ENCODE results near the gene MSTO1. TPM values are rescaled to one million over a fixed set of nuclear protein-coding genes. Genes with fewer than 3 reads are reported as not detected.

The MSTO1 gene
- total RNA-seq, 5 donors from 2014 or later (not counting 1 experiment from before 2014, with no cell fraction given), result 47.6 to 96.2 (median 92.9) TPM

- H3K4me3 Mint-ChIP-seq, result no peak overlapping the region
- 100% methylated on average over 1 of the region's 2 CpGs for WGBS (ENCODE audit: insufficient coverage)
- DNase-seq, result no peak
- peaks cover 0 to 6% of the 10 kb centered on the region in 2 donors for H3K27me3 Mint-ChIP-seq
- no peak overlapping the region for H3K27ac Mint-ChIP-seq
- H3K27me3 ChIP-seq (replicated peaks in 1 of 2; ENCODE audit: control insufficient read depth in 2 of 2, extremely low read depth in 1 of 2, insufficient read depth in 2 of 2, low read length in 1 of 2), result no peaks in the 10 kb centered on the region
- ChIA-PET CTCF (no interaction called here), POLR2A (no interaction called here)
- H3K36me3 ChIP-seq (ENCODE audit: control insufficient read depth in 2 of 2, extremely low read depth in 1 of 2, insufficient read depth in 1 of 2, low read length in 1 of 2), result no peaks in the 10 kb centered on the region
- H3K36me3 Mint-ChIP-seq, result peaks cover 11% of the 10 kb centered on the region
- peaks cover 0 to 15% (median 15%) of the 10 kb centered on the region in 3 donors for H3K9me3 Mint-ChIP-seq
- no peaks in the 10 kb centered on the region for H3K4me1 Mint-ChIP-seq
- H3K9me3 ChIP-seq, result no peaks in the 10 kb centered on the region
- no peak overlapping the region for H3K27ac ChIP-seq (ENCODE audit: low read length)
- no peaks in the 10 kb centered on the region for H3K4me1 ChIP-seq (ENCODE audit: control insufficient read depth in 1 of 2, extremely low read depth in 1 of 2, insufficient read depth in 2 of 2, low read length in 2 of 2)
- no peak overlapping the region for H3K4me3 ChIP-seq (ENCODE audit: control insufficient read depth in 1 of 2, extremely low read depth in 1 of 2, low read length in 1 of 2)
- ATAC-seq (replicated peaks in 1 of 4), result no peak
These were observed 36.3 kb downstream of the MSTO1 start for GRCh38 chr1:155646307-155646706.

GRCh38 chr1:155648207-155649147, 38.5 kb downstream of the MSTO1 start:
- H3K36me3 ChIP-seq (ENCODE audit: control insufficient read depth in 2 of 2, extremely low read depth in 1 of 2, insufficient read depth in 1 of 2, low read length in 1 of 2), result no peaks in the 10 kb centered on the region
- H3K4me3 Mint-ChIP-seq, result no peak overlapping the region
- no peaks in the 10 kb centered on the region for H3K36me3 Mint-ChIP-seq
- no peaks in the 10 kb centered on the region for H3K4me1 Mint-ChIP-seq
- ATAC-seq (replicated peaks in 1 of 4), result no peak
- WGBS (ENCODE audit: insufficient coverage), result 83% methylated on average over 6 of the region's 11 CpGs
- H3K9me3 ChIP-seq, result no peaks in the 10 kb centered on the region
- H3K4me1 ChIP-seq (ENCODE audit: control insufficient read depth in 1 of 2, extremely low read depth in 1 of 2, insufficient read depth in 2 of 2, low read length in 2 of 2), result no peaks in the 10 kb centered on the region
- H3K9me3 Mint-ChIP-seq, result no peaks in the 10 kb centered on the region
- no peaks in the 10 kb centered on the region for H3K27me3 ChIP-seq (replicated peaks in 1 of 2; ENCODE audit: control insufficient read depth in 2 of 2, extremely low read depth in 1 of 2, insufficient read depth in 2 of 2, low read length in 1 of 2)
- H3K4me3 ChIP-seq (ENCODE audit: control insufficient read depth in 1 of 2, extremely low read depth in 1 of 2, low read length in 1 of 2), result no peak overlapping the region
- CTCF ChIA-PET, result interaction anchor here (0.7 kb wide), 2 partner anchors 124 to 586 kb away, joined by 3 read pairs; no protein-coding TSS in a partner anchor
- H3K27ac ChIP-seq (ENCODE audit: low read length), result no peak overlapping the region
- no peak overlapping the region for H3K27ac Mint-ChIP-seq
- peak in 1 of 35 experiments; percentile 19 for DNase-seq
- peaks cover 0 to 6% of the 10 kb centered on the region in 2 donors for H3K27me3 Mint-ChIP-seq
- POLR2A ChIA-PET, result no interaction called here

- Mint-ChIP-seq H3K4me1 (no peaks in the 10 kb centered on the region), H3K4me3 (no peak overlapping the region), H3K36me3 (no peaks in the 10 kb centered on the region), H3K9me3 (no peaks in the 10 kb centered on the region), H3K27me3 (peaks cover 0 to 6% of the 10 kb centered on the region in 2 donors), H3K27ac (no peak overlapping the region)
- CTCF ChIA-PET, result no interaction called here
- ATAC-seq (replicated peaks in 1 of 4), result no peak
- Histone ChIP-seq H3K27me3 (replicated peaks in 1 of 2; ENCODE audit: control insufficient read depth in 2 of 2, extremely low read depth in 1 of 2, insufficient read depth in 2 of 2, low read length in 1 of 2) (no peaks in the 10 kb centered on the region), H3K4me1 (ENCODE audit: control insufficient read depth in 1 of 2, extremely low read depth in 1 of 2, insufficient read depth in 2 of 2, low read length in 2 of 2) (no peaks in the 10 kb centered on the region), H3K27ac (ENCODE audit: low read length) (no peak overlapping the region), H3K36me3 (ENCODE audit: control insufficient read depth in 2 of 2, extremely low read depth in 1 of 2, insufficient read depth in 1 of 2, low read length in 1 of 2) (no peaks in the 10 kb centered on the region), H3K9me3 (no peaks in the 10 kb centered on the region), H3K4me3 (ENCODE audit: control insufficient read depth in 1 of 2, extremely low read depth in 1 of 2, low read length in 1 of 2) (no peak overlapping the region)
- no peak for DNase-seq
- POLR2A ChIA-PET, result interaction anchor here in 1 of 2 donors (0.7 kb wide), 1 partner anchor 9 kb away, joined by 8 read pairs; no protein-coding TSS in a partner anchor
These were observed 39.7 kb downstream of the MSTO1 start for GRCh38 chr1:155649676-155650075.

- no peak overlapping the region for H3K4me3 ChIP-seq (ENCODE audit: control insufficient read depth in 1 of 2, extremely low read depth in 1 of 2, low read length in 1 of 2)
- H3K27ac ChIP-seq (ENCODE audit: low read length), result no peak overlapping the region
- Mint-ChIP-seq H3K4me1 (no peaks in the 10 kb centered on the region), H3K27me3 (peaks cover 0 to 6% of the 10 kb centered on the region in 2 donors), H3K9me3 (no peaks in the 10 kb centered on the region), H3K4me3 (no peak overlapping the region), H3K27ac (no peak overlapping the region), H3K36me3 (no peaks in the 10 kb centered on the region)
- H3K9me3 ChIP-seq, result no peaks in the 10 kb centered on the region
- DNase-seq, result no peak
- no peak for ATAC-seq (replicated peaks in 1 of 4)
- ChIA-PET CTCF (no interaction called here), POLR2A (no interaction called here)
- H3K27me3 ChIP-seq (replicated peaks in 1 of 2; ENCODE audit: control insufficient read depth in 2 of 2, extremely low read depth in 1 of 2, insufficient read depth in 2 of 2, low read length in 1 of 2), result no peaks in the 10 kb centered on the region
- no peaks in the 10 kb centered on the region for H3K36me3 ChIP-seq (ENCODE audit: control insufficient read depth in 2 of 2, extremely low read depth in 1 of 2, insufficient read depth in 1 of 2, low read length in 1 of 2)
- H3K4me1 ChIP-seq (ENCODE audit: control insufficient read depth in 1 of 2, extremely low read depth in 1 of 2, insufficient read depth in 2 of 2, low read length in 2 of 2), result no peaks in the 10 kb centered on the region
- 92% methylated on average over 4 of the region's 7 CpGs for WGBS (ENCODE audit: insufficient coverage)
These were observed 40.3 kb downstream of the MSTO1 start for GRCh38 chr1:155650231-155650757.

- Histone ChIP-seq H3K9me3 (no peaks in the 10 kb centered on the region), H3K27me3 (replicated peaks in 1 of 2; ENCODE audit: control insufficient read depth in 2 of 2, extremely low read depth in 1 of 2, insufficient read depth in 2 of 2, low read length in 1 of 2) (no peaks in the 10 kb centered on the region), H3K36me3 (ENCODE audit: control insufficient read depth in 2 of 2, extremely low read depth in 1 of 2, insufficient read depth in 1 of 2, low read length in 1 of 2) (no peaks in the 10 kb centered on the region), H3K27ac (ENCODE audit: low read length) (no peak overlapping the region), H3K4me1 (ENCODE audit: control insufficient read depth in 1 of 2, extremely low read depth in 1 of 2, insufficient read depth in 2 of 2, low read length in 2 of 2) (no peaks in the 10 kb centered on the region), H3K4me3 (ENCODE audit: control insufficient read depth in 1 of 2, extremely low read depth in 1 of 2, low read length in 1 of 2) (no peak overlapping the region)
- H3K4me1 Mint-ChIP-seq, result no peaks in the 10 kb centered on the region
- ChIA-PET CTCF (no interaction called here), POLR2A (no interaction called here)
- H3K27ac Mint-ChIP-seq, result no peak overlapping the region
- DNase-seq (no peak), ATAC-seq (replicated peaks in 1 of 4) (no peak)
- peaks cover 0 to 3% of the 10 kb centered on the region in 2 donors for H3K27me3 Mint-ChIP-seq
- 70% methylated on average over 1 of the region's 3 CpGs for WGBS (ENCODE audit: insufficient coverage)
- H3K9me3 Mint-ChIP-seq, result no peaks in the 10 kb centered on the region
- no peaks in the 10 kb centered on the region for H3K36me3 Mint-ChIP-seq
- H3K4me3 Mint-ChIP-seq, result no peak overlapping the region
These were observed 42.0 kb downstream of the MSTO1 start for GRCh38 chr1:155651861-155652661.

- no peaks in the 10 kb centered on the region for H3K36me3 ChIP-seq (ENCODE audit: control insufficient read depth in 2 of 2, extremely low read depth in 1 of 2, insufficient read depth in 1 of 2, low read length in 1 of 2)
- Mint-ChIP-seq H3K36me3 (no peaks in the 10 kb centered on the region), H3K27ac (no peak overlapping the region), H3K4me1 (no peaks in the 10 kb centered on the region), H3K9me3 (no peaks in the 10 kb centered on the region), H3K4me3 (no peak overlapping the region), H3K27me3 (peaks cover 0 to 3% of the 10 kb centered on the region in 2 donors)
- no peaks in the 10 kb centered on the region for H3K4me1 ChIP-seq (ENCODE audit: control insufficient read depth in 1 of 2, extremely low read depth in 1 of 2, insufficient read depth in 2 of 2, low read length in 2 of 2)
- ATAC-seq (replicated peaks in 1 of 4) (no peak), DNase-seq (no peak)
- no peaks in the 10 kb centered on the region for H3K27me3 ChIP-seq (replicated peaks in 1 of 2; ENCODE audit: control insufficient read depth in 2 of 2, extremely low read depth in 1 of 2, insufficient read depth in 2 of 2, low read length in 1 of 2)
- no peak overlapping the region for H3K4me3 ChIP-seq (ENCODE audit: control insufficient read depth in 1 of 2, extremely low read depth in 1 of 2, low read length in 1 of 2)
- H3K27ac ChIP-seq (ENCODE audit: low read length), result no peak overlapping the region
- 100% methylated on average over 1 of the region's 3 CpGs for WGBS (ENCODE audit: insufficient coverage)
- CTCF ChIA-PET, result no interaction called here
- H3K9me3 ChIP-seq, result no peaks in the 10 kb centered on the region
- POLR2A ChIA-PET, result no interaction called here
These were observed 42.9 kb downstream of the MSTO1 start for GRCh38 chr1:155652951-155653350.

Measured in T-cell (primary cell).